Adrenal gland (tissue), 19 donors: ENCODE measurements around the gene SLC7A5. TPM values are rescaled to one million over a fixed set of nuclear protein-coding genes. Genes with fewer than 3 reads are reported as not detected.
"Not testable (repeated sequence)": the region's sequence is repeated elsewhere in the genome, so short reads cannot be mapped to it uniquely, and the experiment has no call there.

Source experiments
- DNase-seq, 7 donors: peaks; one replicate each; pipeline ENCODE4 v3.0.0-alpha.2; 2019 to 2020
- H3K27ac ChIP-seq, 5 donors: fragments of 200-600 bp; sonication (generic) in 4 of 5; 1 replicate in 3 of 5; 2 replicates in 2 of 5; pipeline versions ENCODE4 v1.5.1 to v1.8.0; 2016 to 2020; ENCODE audit warnings: mild to moderate bottlenecking in 1 of 5
- H3K27me3 ChIP-seq: fragments of 200-600 bp; 2 replicates; pipeline ENCODE4 v1.8.0; 2021
- H3K36me3 ChIP-seq, 2 donors: fragments of 200-600 bp; replicated peaks in 1 of 2; 1 replicate in 1 of 2; 2 replicates in 1 of 2; pipeline versions ENCODE4 v1.5.1 to v1.8.0; 2018 to 2022
- H3K4me1 ChIP-seq, 2 donors: fragments of 200-600 bp; replicated peaks in 1 of 2; 1 replicate in 1 of 2; 2 replicates in 1 of 2; pipeline versions ENCODE4 v1.5.1 to v1.8.0; 2018 to 2021
- H3K4me3 ChIP-seq, 4 donors: fragments of 200-600 bp; sonication (generic) in 3 of 4; one replicate each; pipeline ENCODE4 v1.5.1; 2016 to 2018
- H3K9me3 ChIP-seq, 3 donors: fragments of 200-600 bp; sonication (generic) in 1 of 3; replicated peaks in 1 of 3; 1 replicate in 2 of 3; 2 replicates in 1 of 3; pipeline versions ENCODE4 v1.5.1 to v1.8.0; 2016 to 2021
- CTCF ChIP-seq, 6 experiments: fragments of 450-650 bp in 4 of 6; fragments of 200-600 bp in 2 of 6; sonication (generic) in 1 of 6; IDR thresholded peaks; 1 replicate in 5 of 6; 2 replicates in 1 of 6; pipeline versions ENCODE4 v1.5.1 to v1.8.0; 2016 to 2021; ENCODE audit warnings: antibody characterized with exemption in 6 of 6, mild to moderate bottlenecking in 2 of 6, moderate library complexity in 1 of 6
- POLR2A ChIP-seq, 2 donors: fragments of 450-650 bp; IDR thresholded peaks; one replicate each; pipeline ENCODE4 v1.6.1; 2017; ENCODE audit warnings: antibody characterized with exemption in 2 of 2, mild to moderate bottlenecking in 2 of 2, moderate library complexity in 1 of 2
- WGBS, 4 donors: extraction: QIAGEN DNeasy Blood & Tissue Kit in 2 of 4; methylation state at CpG; one replicate each; pipeline versions ENCODE4 v1.1.5 to v1.1.7; 2013 to 2017; 5-methylcytosine and 5-hydroxymethylcytosine counted together
- intact Hi-C, 2 donors: fragments of 100-400 bp; cut with DNase I; formaldehyde crosslinking; loops; one replicate each; pipeline versions ENCODE4 v1.14.1 to v1.15.0; 2022 to 2023
- long read RNA-seq, 10 donors: library from polyadenylated mRNA in 3 of 10; unstranded in 2 of 10; stranded (forward) in 1 of 10; transcript quantifications; one replicate each; pipeline ENCODE4 v2.0.0 and lab custom pipeline, GENCODE V29; 2021 to 2026
- polyA plus RNA-seq, 3 donors: library from polyadenylated mRNA; stranded (reverse); fragments of 200-250 nt in 2 of 3; fragments of 350-450 nt in 1 of 3; fragmentation: Illumina TruSeq in 1 of 3; extraction: RNeasy Lipid Tissue Mini Kit (QIAGEN cat#74804) in 1 of 3; gene quantifications; one replicate each; pipeline ENCODE4 v1.2.3, GENCODE V29; 2013 to 2014
- total RNA-seq, 9 donors: library from RNA; depleted of rRNA in 4 of 9; stranded (reverse); fragments of >200 nt in 4 of 9; fragments of 120-200 nt in 1 of 9; fragmentation: NEBNext Ultra II Directional in 1 of 9; extraction: Animal tissue kit (Norgen Biotek cat#: 25700) in 1 of 9; gene quantifications; one replicate each; pipeline versions ENCODE4 v1.1.0 to v1.2.4, GENCODE V29; 2013 to 2023
- donor health status: healthy with polysubstance abuse.
- donor health status: Bipolar disorder and iron deficiency.
- donor health status: DM: yes; HTN: yes; CAD: no.
- donor health status: DM: no; HTN: no; CAD: no.
- donor health status: DM: no; HTN: no; CAD: no.
- donor health status: DM: yes; HTN: yes; CAD: no.

The SLC7A5 gene
- total RNA-seq (1 to 10 TPM in 8 of 9 donors, under 1 TPM in 1; 0.69 to 9.1 (median 2.5) TPM), polyA plus RNA-seq (1 to 10 TPM; 1.6 to 3.7 (median 1.8) TPM)
- long read RNA-seq, donor 1, full-length matches to known transcripts, result 3 of 17 reads
- long read RNA-seq, donor 1, partial matches to known transcripts, result 0 of 17 reads
- long read RNA-seq, donor 1, other reads (novel, unspliced or antisense), result 14 of 17 reads
- long read RNA-seq, donor 2, full-length matches to known transcripts, result 4 of 4 reads
- long read RNA-seq, donor 2, partial matches to known transcripts, result 0 of 4 reads
- long read RNA-seq, donor 2, other reads (novel, unspliced or antisense), result 0 of 4 reads
- long read RNA-seq, donor 3, full-length matches to known transcripts, result 5 of 19 reads
- long read RNA-seq, donor 3, partial matches to known transcripts, result 0 of 19 reads
- long read RNA-seq, donor 3, other reads (novel, unspliced or antisense), result 14 of 19 reads
- long read RNA-seq, donor 4, result 0 reads
- long read RNA-seq, donor 5, partial matches to known transcripts, result 0 of 2 reads
- long read RNA-seq, donor 5, other reads (novel, unspliced or antisense), result 2 of 2 reads
- long read RNA-seq, donor 6, result 0 reads
- long read RNA-seq, donor 7, partial matches to known transcripts, result 0 of 1 reads
- long read RNA-seq, donor 7, other reads (novel, unspliced or antisense), result 0 of 1 reads
- long read RNA-seq, donor 8, full-length matches to known transcripts, result 7 of 12 reads
- long read RNA-seq, donor 8, partial matches to known transcripts, result 0 of 12 reads
- long read RNA-seq, donor 8, other reads (novel, unspliced or antisense), result 5 of 12 reads
- long read RNA-seq, donor 9, result 0 reads
- long read RNA-seq, donor 10, result 0 reads

DNA sequence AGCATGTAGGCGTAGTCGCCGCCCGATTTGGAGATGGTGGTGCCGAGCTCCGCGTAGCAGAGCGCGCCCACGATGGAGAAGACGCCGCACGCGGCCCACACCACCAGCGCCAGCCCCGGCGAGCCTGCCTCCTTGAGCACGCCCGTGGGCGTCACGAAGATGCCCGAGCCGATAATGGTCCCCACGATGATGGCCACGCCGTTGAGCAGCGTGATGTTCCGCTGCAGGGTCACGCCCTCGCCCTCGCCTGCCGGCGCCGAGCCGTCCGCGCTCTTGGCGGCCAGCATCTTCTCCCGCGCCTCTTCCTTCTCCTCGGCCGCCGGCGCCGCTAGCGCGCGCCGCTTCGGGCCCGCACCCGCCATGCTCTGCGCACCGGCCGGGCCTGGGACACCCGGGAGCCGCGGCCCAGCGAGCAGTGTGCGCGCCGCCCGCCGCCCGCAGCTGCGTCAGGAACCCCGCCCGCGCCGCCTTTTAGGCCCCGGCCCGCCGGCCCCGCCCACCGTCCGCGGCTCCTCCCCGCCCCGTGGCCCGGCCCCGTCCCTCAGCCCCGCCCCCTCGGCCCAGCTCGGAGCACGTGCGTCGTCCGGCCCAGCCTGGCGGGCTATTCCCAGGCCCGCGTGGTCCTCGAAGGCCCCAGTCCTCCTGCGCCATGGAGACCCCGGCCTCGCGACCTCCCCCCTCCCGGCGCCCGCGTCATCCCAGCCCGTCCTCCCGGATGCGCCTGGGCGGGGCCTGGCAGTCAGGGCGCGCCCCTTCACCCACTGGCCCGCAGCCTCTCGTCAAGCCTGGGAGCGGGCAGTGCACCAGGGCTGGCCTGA is at the start of gene SLC7A5:
TSS of gene SLC7A5 (minus strand) at position 447 of the 818 bp plus-strand sequence. CDS start at position 362, 85 bp downstream.
- peak within 1 kb of the TSS in 1 of 5 donors; percentile 22 for H3K27ac ChIP-seq
- H3K9me3 ChIP-seq, H3K36me3 ChIP-seq, intact Hi-C loops, H3K4me1 ChIP-seq, H3K27me3 ChIP-seq: not testable (repeated sequence)
- peak within 1 kb of the TSS in 1 of 4 donors; percentile 36 for H3K4me3 ChIP-seq
- peak; percentile 25 to 72 for TF ChIP-seq POLR2A (IDR thresholded peaks at IDR 0.05)
- WGBS, 4 donors, result 5 to 10% (median 5%) methylated on average over 9 to 109 of the region's 109 CpGs; no CpG with 5 or more reads in 1 of the 4 donors
- DNase-seq, result peak; percentile 49 to 82 (median 70)

GRCh38 chr16:87918338-87918737 is 49.0 kb upstream of the SLC7A5 start:
- TF ChIP-seq CTCF (IDR thresholded peaks at IDR 0.05) (no peak), POLR2A (IDR thresholded peaks at IDR 0.05) (no peak)
- DNase-seq, result peak; percentile 77 to 93 (median 91)
- no peaks in the 10 kb centered on the region for H3K9me3 ChIP-seq
- no peaks in the 10 kb centered on the region for H3K36me3 ChIP-seq
- peak overlapping the region in 2 of 4 donors; percentile 7 to 40 for H3K4me3 ChIP-seq
- intact Hi-C loops, result no loop called here
- WGBS, 4 donors, result 34 to 50% (median 40%) methylated on average over 10 to 13 of the region's 13 CpGs
- H3K4me1 ChIP-seq, result peaks cover 23 to 27% of the 10 kb centered on the region in 2 donors
- peak overlapping the region; percentile 69 to 93 (median 92) for H3K27ac ChIP-seq
- H3K27me3 ChIP-seq, result no peaks in the 10 kb centered on the region

DNA sequence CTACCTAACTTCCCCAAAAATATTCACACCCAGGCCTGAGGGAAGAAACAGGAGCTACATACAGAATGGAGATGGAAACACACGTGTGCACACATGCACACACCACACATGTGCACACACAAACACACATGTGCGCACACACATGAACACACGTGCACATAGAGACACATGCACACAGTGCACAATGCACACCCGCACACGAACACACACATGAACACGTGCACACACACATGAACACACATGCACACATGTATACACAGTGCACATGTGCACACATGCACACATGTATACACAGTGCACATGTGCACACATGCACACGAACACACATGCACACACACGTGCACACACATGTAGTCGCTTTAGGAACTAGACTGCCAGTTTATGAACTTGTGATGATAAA is 48.2 kb upstream of the SLC7A5 start:
- intact Hi-C loops, result no loop called here
- TF ChIP-seq POLR2A (IDR thresholded peaks at IDR 0.05), result no peak
- TF ChIP-seq CTCF (IDR thresholded peaks at IDR 0.05), result no peak

GRCh38 chr16:87914812-87915211 is 45.5 kb upstream of the SLC7A5 start:
- Histone ChIP-seq H3K4me3 (no peak overlapping the region), H3K4me1 (peaks cover 14 to 15% of the 10 kb centered on the region in 2 donors), H3K27ac (no peak overlapping the region), H3K9me3 (no peaks in the 10 kb centered on the region), H3K36me3 (no peaks in the 10 kb centered on the region), H3K27me3 (no peaks in the 10 kb centered on the region)
- TF ChIP-seq CTCF (IDR thresholded peaks at IDR 0.05) (no peak), POLR2A (IDR thresholded peaks at IDR 0.05) (no peak)
- intact Hi-C loops, result loop anchor here in 1 of 2 donors (5.0 kb wide), 1 partner anchor 43 kb away; no protein-coding TSS in a partner anchor
- no peak for DNase-seq
- WGBS, 4 donors, result 92 to 95% (median 93%) methylated on average over 20 to 25 of the region's 25 CpGs

More for the DNA sequence above, 48.2 kb upstream of the SLC7A5 start:
- Histone ChIP-seq H3K9me3 (no peaks in the 10 kb centered on the region), H3K4me1 (peaks cover 20 to 21% of the 10 kb centered on the region in 2 donors), H3K27ac (peak overlapping the region in 2 of 5 donors; percentile 84 to 92), H3K27me3 (no peaks in the 10 kb centered on the region), H3K4me3 (no peak overlapping the region), H3K36me3 (no peaks in the 10 kb centered on the region)
- WGBS, 4 donors, result 63 to 90% (median 83%) methylated on average over 6 to 9 of the region's 9 CpGs
- no peak for DNase-seq

DNA sequence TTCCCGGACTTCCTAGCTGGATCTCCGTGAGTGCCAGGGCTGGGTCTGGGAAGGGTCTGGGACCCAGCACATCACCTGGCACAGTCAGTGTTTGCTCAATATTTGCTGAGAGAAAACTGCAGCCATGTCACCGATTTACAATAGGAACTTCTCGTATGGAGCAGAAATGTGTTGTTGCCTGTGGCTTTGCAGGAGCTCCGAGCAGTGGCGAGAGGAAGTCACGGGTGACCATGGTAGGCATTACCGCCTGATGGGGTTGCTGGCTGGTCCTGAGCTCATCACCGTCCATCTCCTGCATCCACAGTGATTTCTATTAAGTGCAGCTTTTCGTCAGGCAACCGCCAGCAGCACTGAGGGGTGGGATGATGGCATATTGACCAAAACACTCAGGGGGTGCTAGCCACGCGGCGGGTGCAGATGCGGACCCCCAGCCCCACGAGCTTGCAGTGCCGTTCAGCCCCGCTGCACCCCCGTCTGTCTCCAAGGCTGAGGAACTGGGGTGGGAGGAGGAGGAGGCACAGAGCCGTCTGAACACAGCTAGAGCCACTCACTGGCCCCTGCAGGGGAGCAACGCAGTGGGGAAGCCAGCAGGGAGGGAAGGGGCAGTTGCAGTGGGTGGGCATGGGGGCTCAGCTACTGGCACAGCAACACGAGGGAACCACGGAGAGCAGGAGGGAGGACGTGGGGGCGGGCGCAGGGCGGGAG is 44.9 kb upstream of the SLC7A5 start:
- not testable (repeated sequence) for H3K27me3 ChIP-seq, H3K27ac ChIP-seq, DNase-seq, H3K4me3 ChIP-seq, H3K36me3 ChIP-seq, H3K9me3 ChIP-seq
- WGBS, 4 donors, result 71 to 76% (median 73%) methylated on average over 11 to 27 of the region's 27 CpGs
- intact Hi-C loops, result loop anchor here in 1 of 2 donors (5.0 kb wide), 1 partner anchor 42 kb away; no protein-coding TSS in a partner anchor
- peaks cover 12% of the 10 kb centered on the region in 2 donors for H3K4me1 ChIP-seq

- not testable (repeated sequence) for H3K4me3 ChIP-seq, H3K27me3 ChIP-seq, H3K9me3 ChIP-seq, DNase-seq, H3K36me3 ChIP-seq, H3K4me1 ChIP-seq, H3K27ac ChIP-seq
- intact Hi-C loops, result loop anchor here in 1 of 2 donors (5.0 kb wide), 1 partner anchor 40 kb away; no protein-coding TSS in a partner anchor
- 77 to 90% (median 84%) methylated on average over 16 to 18 of the region's 18 CpGs for WGBS, 4 donors
These were observed 43.4 kb upstream of the SLC7A5 start for GRCh38 chr16:87912691-87913090.
